Erythroblast (primary cell): ENCODE results near the gene TGFBI.

Source experiments
- GATA1 ChIP-seq: IDR thresholded peaks from 2 replicates; pipeline ENCODE4 v1.6.1; 2011; ENCODE audit warnings: low read depth, mild to moderate bottlenecking, control low read depth, low read length, moderate library complexity
- POLR2A ChIP-seq: IDR thresholded peaks from 2 replicates; pipeline ENCODE4 v1.6.1; 2011; ENCODE audit warnings: mild to moderate bottlenecking, low read length

DNA sequence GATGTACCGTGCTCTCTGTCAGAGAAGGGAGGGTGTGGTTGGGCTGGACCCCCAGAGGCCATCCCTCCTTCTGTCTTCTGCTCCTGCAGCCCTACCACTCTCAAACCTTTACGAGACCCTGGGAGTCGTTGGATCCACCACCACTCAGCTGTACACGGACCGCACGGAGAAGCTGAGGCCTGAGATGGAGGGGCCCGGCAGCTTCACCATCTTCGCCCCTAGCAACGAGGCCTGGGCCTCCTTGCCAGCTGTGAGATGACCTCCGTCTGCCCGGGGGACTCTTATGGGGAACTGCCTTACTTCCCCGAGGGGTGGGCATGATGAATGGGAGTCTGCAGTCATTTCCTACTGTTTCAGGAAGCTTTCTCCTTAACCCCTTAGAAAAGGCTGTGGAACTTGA, 17.5 kb downstream of the TGFBI start:
- TF ChIP-seq POLR2A (no peak), GATA1 (no peak)
